Brain microvascular endothelial cell (primary cell): ENCODE measurements around the gene AXL.

ENCODE experiments used
- DNase-seq: peaks from one replicate; pipeline ENCODE4 v3.0.0-alpha.2; 2020
- H3K27ac ChIP-seq: fragments of 250-450 bp; sonication (Bioruptor Pico); 2 replicates; pipeline ENCODE4 v1.5.1; 2020; ENCODE audit warnings: mild to moderate bottlenecking, moderate library complexity
- H3K27me3 ChIP-seq: fragments of 250-450 bp; sonication (Bioruptor Pico); replicated peaks from 2 replicates; pipeline ENCODE4 v1.5.1; 2020; ENCODE audit warnings: mild to moderate bottlenecking
- H3K36me3 ChIP-seq: fragments of 250-450 bp; sonication (Bioruptor Pico); replicated peaks from 2 replicates; pipeline ENCODE4 v1.5.1; 2020; ENCODE audit warnings: mild to moderate bottlenecking
- H3K4me3 ChIP-seq: 2 replicates; pipeline ENCODE4 v1.5.1; 2011; ENCODE audit warnings: low read depth, mild to moderate bottlenecking, control low read depth, low read length, moderate library complexity
- in situ Hi-C: cut with HindIII; loops from 2 replicates; pipeline ENCODE4 v1.10.0; 2017; ENCODE audit warnings: low sequenced_read_pairs, low pct_ligation_motif_present
- TF ChIP-seq, protein P1 (sequence below): IDR thresholded peaks from 2 replicates; pipeline ENCODE4 v1.5.1; 2011; ENCODE audit warnings: low read depth, mild to moderate bottlenecking, moderate library complexity, low read length, control low read depth, inconsistent platforms; ENCODE audit errors: missing control alignments

Gene AXL

DNA sequence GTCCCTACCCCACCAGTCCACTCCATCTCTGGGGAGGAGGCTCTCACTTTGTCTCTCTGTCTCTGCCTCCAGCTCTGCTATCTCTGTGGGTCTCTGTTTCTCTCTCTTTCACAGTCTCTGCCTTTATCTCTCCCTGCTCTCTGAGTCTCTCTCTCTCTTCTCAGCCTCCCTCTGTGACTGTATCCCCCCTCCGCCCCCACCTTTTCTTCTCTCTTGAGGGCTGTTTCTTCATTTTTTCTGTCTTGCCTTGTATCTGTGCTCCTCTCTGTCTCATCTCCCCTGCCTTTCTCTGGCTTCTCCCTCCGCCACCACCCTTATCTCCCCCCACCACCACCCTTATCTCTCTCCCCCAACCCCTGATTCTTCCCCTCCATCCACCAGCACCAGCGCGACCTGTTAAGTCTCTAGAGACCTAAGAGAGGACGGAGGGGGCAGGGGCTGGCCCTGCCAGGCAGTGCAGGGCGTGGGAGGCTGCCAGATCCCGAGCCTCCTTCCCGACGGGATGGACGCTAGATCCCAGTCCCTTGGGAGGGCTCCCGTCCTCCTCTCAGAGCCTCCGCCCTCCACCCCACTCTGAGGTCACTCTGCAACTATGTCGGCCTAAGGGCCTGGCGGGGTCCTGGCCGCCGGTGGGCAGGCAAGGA is 1.0 kb downstream of the AXL start:
- Histone ChIP-seq H3K27me3 (no peaks in the 10 kb centered on the region), H3K4me3 (peak overlapping the region; percentile 80), H3K36me3 (peaks cover 24% of the 10 kb centered on the region), H3K27ac (peak overlapping the region; percentile 70)
- TF ChIP-seq, protein P1, sequence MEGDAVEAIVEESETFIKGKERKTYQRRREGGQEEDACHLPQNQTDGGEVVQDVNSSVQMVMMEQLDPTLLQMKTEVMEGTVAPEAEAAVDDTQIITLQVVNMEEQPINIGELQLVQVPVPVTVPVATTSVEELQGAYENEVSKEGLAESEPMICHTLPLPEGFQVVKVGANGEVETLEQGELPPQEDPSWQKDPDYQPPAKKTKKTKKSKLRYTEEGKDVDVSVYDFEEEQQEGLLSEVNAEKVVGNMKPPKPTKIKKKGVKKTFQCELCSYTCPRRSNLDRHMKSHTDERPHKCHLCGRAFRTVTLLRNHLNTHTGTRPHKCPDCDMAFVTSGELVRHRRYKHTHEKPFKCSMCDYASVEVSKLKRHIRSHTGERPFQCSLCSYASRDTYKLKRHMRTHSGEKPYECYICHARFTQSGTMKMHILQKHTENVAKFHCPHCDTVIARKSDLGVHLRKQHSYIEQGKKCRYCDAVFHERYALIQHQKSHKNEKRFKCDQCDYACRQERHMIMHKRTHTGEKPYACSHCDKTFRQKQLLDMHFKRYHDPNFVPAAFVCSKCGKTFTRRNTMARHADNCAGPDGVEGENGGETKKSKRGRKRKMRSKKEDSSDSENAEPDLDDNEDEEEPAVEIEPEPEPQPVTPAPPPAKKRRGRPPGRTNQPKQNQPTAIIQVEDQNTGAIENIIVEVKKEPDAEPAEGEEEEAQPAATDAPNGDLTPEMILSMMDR: no peak
- peak; percentile 41 for DNase-seq
- in situ Hi-C loops: no loop called here

DNA sequence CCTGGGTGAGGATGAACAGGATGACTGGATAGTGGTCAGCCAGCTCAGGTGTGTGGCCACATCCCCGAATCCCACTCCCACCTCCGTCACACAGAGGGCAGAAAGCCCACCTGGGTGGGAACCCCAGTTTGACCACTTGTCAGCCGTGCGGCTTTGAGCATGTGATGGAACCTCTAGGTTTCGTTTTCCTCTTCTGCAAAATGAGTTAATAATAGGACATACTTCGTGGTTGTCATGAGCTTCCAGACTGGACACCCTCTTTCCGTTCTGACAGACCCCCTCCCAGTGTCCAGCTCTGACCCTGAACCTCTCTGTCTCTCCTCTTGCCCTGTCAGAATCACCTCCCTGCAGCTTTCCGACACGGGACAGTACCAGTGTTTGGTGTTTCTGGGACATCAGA is 1.8 kb downstream of the AXL start:
- in situ Hi-C loops: no loop called here
- DNase-seq: no peak
- Histone ChIP-seq H3K27ac (peak overlapping the region; percentile 70), H3K27me3 (no peaks in the 10 kb centered on the region), H3K36me3 (peaks cover 24% of the 10 kb centered on the region), H3K4me3 (peak overlapping the region; percentile 80)
- TF ChIP-seq, protein P1: peak; percentile 1

DNA sequence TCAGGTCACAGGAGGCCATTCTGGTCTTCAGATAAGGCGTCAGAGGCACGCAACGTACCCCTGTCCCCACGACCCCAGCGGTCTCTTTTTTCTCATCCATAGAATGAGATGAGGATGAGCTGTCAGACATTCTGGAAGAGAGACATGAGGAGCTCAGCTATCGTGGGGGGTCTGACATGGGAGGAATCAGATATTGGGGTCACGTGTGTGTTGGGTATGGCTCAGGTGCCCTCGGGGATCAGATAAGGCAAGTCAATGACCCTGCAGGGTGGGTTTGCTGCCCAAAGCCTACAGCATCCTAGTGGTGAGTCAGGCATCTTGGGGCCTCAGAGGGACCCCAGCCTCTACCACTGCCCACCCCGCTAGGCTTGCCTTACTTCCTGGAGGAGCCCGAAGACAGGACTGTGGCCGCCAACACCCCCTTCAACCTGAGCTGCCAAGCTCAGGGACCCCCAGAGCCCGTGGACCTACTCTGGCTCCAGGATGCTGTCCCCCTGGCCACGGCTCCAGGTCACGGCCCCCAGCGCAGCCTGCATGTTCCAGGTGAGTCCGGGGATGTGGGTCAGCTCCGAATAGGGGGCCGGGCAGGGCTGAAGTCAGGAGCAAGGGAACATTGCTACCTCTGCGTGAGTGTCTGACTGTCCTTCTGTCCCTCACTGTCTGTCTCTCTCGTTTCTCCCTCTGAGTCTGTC is 2.6 kb downstream of the AXL start:
- peak overlapping the region; percentile 16 for H3K27ac ChIP-seq
- H3K4me3 ChIP-seq: peak overlapping the region; percentile 80
- no peak for DNase-seq
- TF ChIP-seq, protein P1: no peak
- no peaks in the 10 kb centered on the region for H3K27me3 ChIP-seq
- H3K36me3 ChIP-seq: peaks cover 30% of the 10 kb centered on the region
- in situ Hi-C loops: no loop called here

DNA sequence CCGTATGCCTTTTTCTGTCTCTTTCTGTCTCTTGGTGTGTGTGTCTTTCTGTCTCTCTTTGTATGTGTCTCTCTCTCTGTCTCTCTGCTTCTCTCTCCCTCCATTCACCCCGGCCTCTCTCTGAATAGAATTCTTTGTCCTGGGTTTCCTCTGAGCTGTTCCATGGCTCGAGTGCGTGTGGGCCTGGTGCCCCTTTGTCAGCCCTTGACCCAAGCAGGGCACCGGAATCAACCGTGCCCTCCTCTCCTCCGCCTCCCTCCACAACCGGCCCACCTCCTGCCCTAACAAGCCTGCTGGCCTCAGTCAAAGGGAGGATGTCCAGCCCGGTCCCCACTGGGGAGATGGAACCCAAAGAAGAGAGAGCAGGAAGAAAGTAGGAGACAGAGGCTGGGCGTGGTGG is 3.2 kb downstream of the AXL start:
- Histone ChIP-seq H3K27ac (peak overlapping the region; percentile 16), H3K4me3 (peak overlapping the region; percentile 16), H3K36me3 (peaks cover 32% of the 10 kb centered on the region), H3K27me3 (no peaks in the 10 kb centered on the region)
- no peak for DNase-seq
- TF ChIP-seq, protein P1: no peak
- in situ Hi-C loops: no loop called here

DNA sequence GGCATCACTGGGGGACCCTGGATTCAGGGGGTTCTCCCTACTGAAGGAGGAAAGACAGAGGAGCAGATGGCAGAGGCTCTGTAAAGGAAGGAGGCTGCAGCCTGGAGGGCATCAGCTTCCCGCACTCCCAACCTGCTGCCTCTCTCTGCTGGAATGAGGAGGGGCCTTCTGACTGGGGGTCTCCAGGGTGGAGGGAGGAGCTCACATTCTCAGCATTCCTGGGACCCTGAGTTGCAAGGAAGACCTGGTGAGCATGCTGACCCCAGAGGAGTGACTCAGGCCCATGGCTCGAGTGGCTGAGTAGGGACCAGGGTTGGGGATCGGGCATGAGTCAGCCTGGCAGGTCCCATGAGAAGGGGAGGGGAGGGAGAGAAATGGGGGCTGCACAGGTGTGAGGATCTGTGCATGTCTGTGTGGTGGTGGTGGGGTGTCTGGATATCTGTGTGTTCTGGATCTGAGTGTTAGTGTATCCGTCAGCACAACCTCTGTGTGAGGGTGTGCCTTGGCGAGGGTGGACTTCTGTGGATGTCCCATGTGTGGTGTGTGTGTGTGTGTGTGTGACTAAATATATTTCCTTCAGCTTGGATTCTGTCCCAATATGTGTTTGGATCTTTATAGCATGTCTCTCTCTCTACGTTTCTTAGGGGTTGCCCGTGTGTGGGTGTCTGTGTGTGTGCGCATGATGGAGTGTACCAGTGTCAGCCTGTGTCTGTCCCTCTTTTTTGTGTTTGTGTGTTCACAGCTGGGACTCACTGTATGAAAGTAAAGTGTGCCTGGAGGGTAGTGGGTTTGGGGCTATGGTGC is 4.6 kb downstream of the AXL start:
- H3K36me3 ChIP-seq: peaks cover 34% of the 10 kb centered on the region
- TF ChIP-seq, protein P1: no peak
- peak; percentile 89 for DNase-seq
- in situ Hi-C loops: no loop called here
- H3K27me3 ChIP-seq: no peaks in the 10 kb centered on the region
- H3K4me3 ChIP-seq: peak overlapping the region; percentile 12
- H3K27ac ChIP-seq: peak overlapping the region; percentile 97
